IMR-90 (cell line): ENCODE results near the gene STAT1. TPM values are rescaled to one million over a fixed set of nuclear protein-coding genes. Genes with fewer than 3 reads are reported as not detected.

Experiments
- ATAC-seq: fragments of 200-7000 bp; cut with Tn5 transposase; 2 replicates; pipeline ENCODE4 v1.9.1; 2020; ENCODE audit warnings: low read depth, mild to moderate bottlenecking, moderate library complexity
- BruUV-seq: library from RNA; stranded (reverse); fragments of 400-500 nt; replicated peaks from 2 replicates; lab custom pipeline; 2021; lab: Mats Ljungman, UMichigan
- CTCF ChIA-PET: fragments of 300-600 bp; formaldehyde crosslinking; extraction: SDS; loops from one replicate; lab custom pipeline; 2021; ENCODE audit warnings: antibody characterized with exemption; lab: Yijun Ruan, JAX
- POLR2A ChIA-PET: fragments of 300-600 bp; sonication (Branson Sonifier 250); formaldehyde crosslinking; loops from one replicate; lab custom pipeline; 2022; ENCODE audit warnings: antibody characterized with exemption; ENCODE audit not compliant: unreplicated experiment; lab: Charles Lee
- DNase-seq: peaks from one replicate; pipeline ENCODE4 v3.0.0; 2013
- H2AFZ ChIP-seq: replicated peaks from 2 replicates; pipeline ENCODE3; 2013; ENCODE audit warnings: low read length, mild to moderate bottlenecking; ENCODE audit not compliant: poor library complexity
- H2AK5ac ChIP-seq: 2 replicates; pipeline ENCODE4 v1.6.1; 2013; ENCODE audit warnings: low read depth, low read length, inconsistent platforms
- H2AK9ac ChIP-seq: replicated peaks from 2 replicates; pipeline ENCODE3; 2013; ENCODE audit warnings: mild to moderate bottlenecking, low read depth, low read length, moderate library complexity; ENCODE audit not compliant: poor library complexity
- H2BK120ac ChIP-seq: 2 replicates; pipeline ENCODE4 v1.6.1; 2013; ENCODE audit warnings: low read depth, low read length, inconsistent platforms
- H2BK15ac ChIP-seq: 3 replicates; pipeline ENCODE4 v1.6.1; 2013; ENCODE audit warnings: low read depth, low read length, inconsistent platforms
- H2BK20ac ChIP-seq: 2 replicates; pipeline ENCODE4 v1.6.1; 2013; ENCODE audit warnings: low read depth, mild to moderate bottlenecking, inconsistent platforms, low read length, moderate library complexity
- H2BK5ac ChIP-seq: 2 replicates; pipeline ENCODE4 v1.6.1; 2013; ENCODE audit warnings: mild to moderate bottlenecking, low read depth, low read length, inconsistent platforms; ENCODE audit not compliant: poor library complexity, severe bottlenecking
- H3K14ac ChIP-seq: replicated peaks from 2 replicates; pipeline ENCODE4 v1.6.1; 2013; ENCODE audit warnings: low read depth, low read length, inconsistent platforms
- H3K18ac ChIP-seq: 2 replicates; pipeline ENCODE4 v1.6.1; 2013; ENCODE audit warnings: low read depth, low read length, control low read depth
- H3K23ac ChIP-seq: 2 replicates; pipeline ENCODE4 v1.6.1; 2013; ENCODE audit warnings: low read depth, low read length, inconsistent platforms
- H3K27ac ChIP-seq: 2 replicates; pipeline ENCODE4 v1.5.1; 2013; ENCODE audit warnings: mild to moderate bottlenecking, control low read depth, low read length; ENCODE audit not compliant: insufficient read depth
- H3K27me3 ChIP-seq: 2 replicates; pipeline ENCODE4 v1.6.1; 2013; ENCODE audit warnings: low read length; ENCODE audit not compliant: control insufficient read depth, insufficient read depth
- H3K36me3 ChIP-seq: 2 replicates; pipeline ENCODE4 v1.6.1; 2013; ENCODE audit warnings: low read length, mixed read lengths; ENCODE audit not compliant: control insufficient read depth, insufficient read depth
- H3K4ac ChIP-seq: 2 replicates; pipeline ENCODE4 v1.6.1; 2013; ENCODE audit warnings: low read depth, low read length, inconsistent platforms
- H3K4me1 ChIP-seq: 2 replicates; pipeline ENCODE4 v1.6.1; 2013; ENCODE audit warnings: low read length, mixed read lengths; ENCODE audit not compliant: control insufficient read depth, insufficient read depth
- H3K4me2 ChIP-seq: 2 replicates; pipeline ENCODE4 v1.6.1; 2013; ENCODE audit warnings: low read depth, mild to moderate bottlenecking, control low read depth, low read length, moderate library complexity
- H3K4me3 ChIP-seq: 2 replicates; pipeline ENCODE4 v1.5.1; 2013; ENCODE audit warnings: low read depth, mild to moderate bottlenecking, control low read depth, low read length, moderate library complexity; ENCODE audit not compliant: insufficient read depth
- H3K56ac ChIP-seq: 2 replicates; pipeline ENCODE4 v1.6.1; 2013; ENCODE audit warnings: low read length, inconsistent platforms; ENCODE audit not compliant: insufficient read depth; ENCODE audit errors: extremely low read depth
- H3K79me1 ChIP-seq, 2 experiments: 2 replicates each; pipeline ENCODE4 v1.6.1; 2013; ENCODE audit warnings: low read length in 2 of 2, inconsistent platforms in 1 of 2, low read depth in 1 of 2
- H3K9ac ChIP-seq: 2 replicates; pipeline ENCODE4 v1.6.1; 2013; ENCODE audit warnings: low read depth, low read length, control low read depth
- H3K9me1 ChIP-seq: 2 replicates; pipeline ENCODE4 v1.6.1; 2013; ENCODE audit warnings: low read length, inconsistent platforms; ENCODE audit not compliant: insufficient read depth
- H3K9me3 ChIP-seq: 2 replicates; pipeline ENCODE4 v1.6.1; 2013; ENCODE audit warnings: low read length; ENCODE audit not compliant: control insufficient read depth, insufficient read depth
- H4K20me1 ChIP-seq: 2 replicates; pipeline ENCODE4 v1.6.1; 2013; ENCODE audit warnings: low read length, inconsistent platforms; ENCODE audit not compliant: insufficient read depth
- H4K5ac ChIP-seq: 2 replicates; pipeline ENCODE4 v1.6.1; 2013; ENCODE audit warnings: mild to moderate bottlenecking, low read depth, low read length, control low read depth
- H4K8ac ChIP-seq, 2 experiments: 2 replicates each; pipeline ENCODE4 v1.6.1; 2013; ENCODE audit warnings: low read depth in 2 of 2, low read length in 2 of 2, control low read depth in 1 of 2, inconsistent platforms in 1 of 2
- H4K91ac ChIP-seq: 2 replicates; pipeline ENCODE4 v1.6.1; 2013; ENCODE audit warnings: low read depth, low read length, inconsistent platforms; ENCODE audit not compliant: insufficient read depth
- NFE2L2 ChIP-seq: fragments of 150-350 bp; IDR thresholded peaks from 2 replicates; pipeline ENCODE4 v1.6.1; 2016; ENCODE audit warnings: low read depth, mild to moderate bottlenecking, low read length
- WGBS, 2 experiments: methylation state at CpG; one replicate each; pipeline versions ENCODE4 v1.1.5 to v1.1.7; 2013; ENCODE audit warnings: missing lambda C conversion rate in 2 of 2; ENCODE audit not compliant: insufficient read length in 1 of 2; ENCODE audit errors: extremely low coverage in 2 of 2; 5-methylcytosine and 5-hydroxymethylcytosine counted together
- dilution Hi-C: fragments of 300-500 bp; cut with HindIII; formaldehyde crosslinking; loops from one replicate; pipeline ENCODE4 v1.14.3; 2018; ENCODE audit warnings: low sequenced_read_pairs; ENCODE audit not compliant: unreplicated experiment
- in situ Hi-C: fragments of 300-500 bp; cut with MboI; formaldehyde crosslinking; loops from 3 replicates; pipeline ENCODE4 v1.14.3; 2019; ENCODE audit warnings: low sequenced_read_pairs, inconsistent platforms, mixed read lengths
- intact Hi-C: fragments of 100-400 bp; cut with micrococcal nuclease; formaldehyde crosslinking; loops from 2 replicates; pipeline ENCODE4 v1.10.0; 2022
- polyA plus RNA-seq, 3 experiments: library from polyadenylated mRNA; depleted of rRNA; stranded (reverse); fragments of >200 nt; gene quantifications; 2 replicates each; pipeline ENCODE4 v1.2.3, GENCODE V29; 2012; ENCODE audit warnings: low replicate concordance in 1 of 3
- total RNA-seq: library from RNA; depleted of rRNA; stranded (reverse); fragments of >200 nt; gene quantifications from 2 replicates; pipeline ENCODE4 v1.2.3, GENCODE V29; 2012

STAT1 gene
- total and polyA plus RNA-seq, 2 of the 4 experiments (the other 2 are of a cell fraction): 43.2 to 67.9 TPM

- DNase-seq: no peak
- in situ Hi-C loops: no loop called here
These were observed 41.8 kb downstream of the STAT1 start for GRCh38 chr2:190972213-190972612.

More at GRCh38 chr2:190972213-190972612, 41.8 kb downstream of the STAT1 start:
- H3K4me3 ChIP-seq: no peak overlapping the region
- H2BK5ac ChIP-seq: no peak overlapping the region
- H3K27me3 ChIP-seq: no peaks in the 10 kb centered on the region
- no peak for TF ChIP-seq NFE2L2
- no peak overlapping the region for H2AK5ac ChIP-seq
- no peak overlapping the region for H2BK120ac ChIP-seq
- H3K79me1 ChIP-seq: 0 out of 4 replicates have a peak, but pooled peaks cover 0 to 3% of the 10 kb centered on the region in 2 experiments
- no peak; the same call in 1 of the 2 replicates for ATAC-seq
- no peak overlapping the region for H3K9ac ChIP-seq
- no peak overlapping the region for H3K4me2 ChIP-seq
- H4K5ac ChIP-seq: no peak overlapping the region
- POLR2A ChIA-PET: no interaction called here
- H4K8ac ChIP-seq: no peak overlapping the region
- BruUV-seq: no TSS peak
- no peak overlapping the region for H2AFZ ChIP-seq
- dilution Hi-C loops (no loop called here), intact Hi-C loops (no loop called here)
- H2AK9ac ChIP-seq: no peak overlapping the region
- no peak overlapping the region for H3K27ac ChIP-seq
- H2BK20ac ChIP-seq: no peak overlapping the region
- peaks cover 48% of the 10 kb centered on the region for H3K36me3 ChIP-seq
- H3K9me1 ChIP-seq: peaks cover 2% of the 10 kb centered on the region; the same call in 1 of the 2 replicates
- no peak overlapping the region for H3K23ac ChIP-seq
- no CpG with 5 or more reads among the region's 2 CpGs for WGBS, 2 experiments
- no peak overlapping the region for H3K4ac ChIP-seq
- H3K56ac ChIP-seq: no peak overlapping the region
- CTCF ChIA-PET: no interaction called here
- no peak overlapping the region for H4K91ac ChIP-seq
- H3K18ac ChIP-seq: no peak overlapping the region
- H3K14ac ChIP-seq: no peak overlapping the region
- no peaks in the 10 kb centered on the region for H3K9me3 ChIP-seq
- H2BK15ac ChIP-seq: no peak overlapping the region
- no peaks in the 10 kb centered on the region for H4K20me1 ChIP-seq
- H3K4me1 ChIP-seq: no peaks in the 10 kb centered on the region; the same call in 1 of the 2 replicates
